ENCODE data around the gene RSAD2. TPM values are rescaled to one million over a fixed set of nuclear protein-coding genes. Genes with fewer than 3 reads are reported as not detected.
"Not testable (repeated sequence)": the region's sequence is repeated elsewhere in the genome, so short reads cannot be mapped to it uniquely, and the experiment has no call there.

RSAD2 gene
- total RNA-seq, 1 donor from 2014 or later = 4.4 TPM

GRCh38 chr2:6932828-6933227 is 55.3 kb downstream of the RSAD2 start:
- H3K36me3 Mint-ChIP-seq = peaks cover 12% of the 10 kb centered on the region
- no peak overlapping the region for H3K4me3 Mint-ChIP-seq
- no peak for TF ChIP-seq CTCF (IDR thresholded peaks at IDR 0.05; ENCODE audit: unreplicated experiment)
- DNase-seq (ENCODE audit: low spot score in 2 of 2, unreplicated experiment in 2 of 2) = no peak
- H3K27me3 Mint-ChIP-seq (ENCODE audit: low read depth) = no peaks in the 10 kb centered on the region
- no peak overlapping the region for H3K27ac Mint-ChIP-seq
- peaks cover 25% of the 10 kb centered on the region for H3K4me1 Mint-ChIP-seq
- H3K9me3 Mint-ChIP-seq = peaks cover 13% of the 10 kb centered on the region

DNA sequence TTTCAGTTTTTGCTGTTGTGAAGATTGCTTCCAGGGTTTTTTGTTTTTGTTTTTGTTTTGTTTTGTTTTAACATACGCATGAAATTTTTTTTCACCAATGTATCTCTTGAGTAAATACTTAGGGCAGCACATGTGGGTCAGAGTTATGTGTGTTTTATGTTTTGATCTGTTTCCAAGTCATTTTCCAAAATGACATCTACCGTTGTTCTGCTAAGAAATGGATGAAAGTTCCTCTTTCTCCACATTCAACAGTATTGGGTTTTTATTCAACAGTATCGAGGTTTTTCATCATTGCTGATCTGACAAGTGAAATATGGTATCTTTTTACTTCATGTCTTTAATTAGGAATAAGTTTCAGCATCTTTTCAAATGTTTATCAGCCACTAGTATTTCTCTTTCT is 56.3 kb downstream of the RSAD2 start:
- H3K4me3 Mint-ChIP-seq = no peak overlapping the region
- peaks cover 16% of the 10 kb centered on the region for H3K4me1 Mint-ChIP-seq
- no peaks in the 10 kb centered on the region for H3K27me3 Mint-ChIP-seq (ENCODE audit: low read depth)
- no peak for TF ChIP-seq CTCF (IDR thresholded peaks at IDR 0.05; ENCODE audit: unreplicated experiment)
- no peak for DNase-seq (ENCODE audit: low spot score in 2 of 2, unreplicated experiment in 2 of 2)
- peaks cover 13% of the 10 kb centered on the region for H3K9me3 Mint-ChIP-seq
- no peak overlapping the region for H3K27ac Mint-ChIP-seq
- peaks cover 9% of the 10 kb centered on the region for H3K36me3 Mint-ChIP-seq

DNA sequence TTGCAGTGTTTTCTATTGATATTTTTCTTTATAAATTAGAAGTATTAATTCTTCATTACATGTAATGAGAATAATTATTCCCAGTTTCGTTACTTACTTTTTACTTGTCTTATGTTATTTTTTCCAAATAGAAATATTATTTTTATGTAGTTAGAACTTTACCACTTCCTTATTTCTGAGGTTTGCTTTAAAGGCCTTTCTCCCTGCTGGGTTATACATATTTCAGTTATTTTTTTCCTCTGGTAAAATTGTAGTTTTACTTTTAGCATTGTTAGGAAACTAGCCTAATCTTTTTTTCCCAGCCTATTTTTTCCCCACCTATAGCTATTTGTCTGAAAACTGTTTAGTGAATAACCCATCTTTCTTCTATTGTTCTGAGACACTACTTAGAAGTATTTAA is 56.8 kb downstream of the RSAD2 start:
- H3K27ac Mint-ChIP-seq = no peak overlapping the region
- no peak for TF ChIP-seq CTCF (IDR thresholded peaks at IDR 0.05; ENCODE audit: unreplicated experiment)
- DNase-seq (ENCODE audit: low spot score in 2 of 2, unreplicated experiment in 2 of 2) = no peak
- H3K27me3 Mint-ChIP-seq (ENCODE audit: low read depth) = no peaks in the 10 kb centered on the region
- H3K36me3 Mint-ChIP-seq = peaks cover 9% of the 10 kb centered on the region
- H3K4me3 Mint-ChIP-seq = no peak overlapping the region
- peaks cover 15% of the 10 kb centered on the region for H3K4me1 Mint-ChIP-seq
- H3K9me3 Mint-ChIP-seq = peaks cover 13% of the 10 kb centered on the region

DNA sequence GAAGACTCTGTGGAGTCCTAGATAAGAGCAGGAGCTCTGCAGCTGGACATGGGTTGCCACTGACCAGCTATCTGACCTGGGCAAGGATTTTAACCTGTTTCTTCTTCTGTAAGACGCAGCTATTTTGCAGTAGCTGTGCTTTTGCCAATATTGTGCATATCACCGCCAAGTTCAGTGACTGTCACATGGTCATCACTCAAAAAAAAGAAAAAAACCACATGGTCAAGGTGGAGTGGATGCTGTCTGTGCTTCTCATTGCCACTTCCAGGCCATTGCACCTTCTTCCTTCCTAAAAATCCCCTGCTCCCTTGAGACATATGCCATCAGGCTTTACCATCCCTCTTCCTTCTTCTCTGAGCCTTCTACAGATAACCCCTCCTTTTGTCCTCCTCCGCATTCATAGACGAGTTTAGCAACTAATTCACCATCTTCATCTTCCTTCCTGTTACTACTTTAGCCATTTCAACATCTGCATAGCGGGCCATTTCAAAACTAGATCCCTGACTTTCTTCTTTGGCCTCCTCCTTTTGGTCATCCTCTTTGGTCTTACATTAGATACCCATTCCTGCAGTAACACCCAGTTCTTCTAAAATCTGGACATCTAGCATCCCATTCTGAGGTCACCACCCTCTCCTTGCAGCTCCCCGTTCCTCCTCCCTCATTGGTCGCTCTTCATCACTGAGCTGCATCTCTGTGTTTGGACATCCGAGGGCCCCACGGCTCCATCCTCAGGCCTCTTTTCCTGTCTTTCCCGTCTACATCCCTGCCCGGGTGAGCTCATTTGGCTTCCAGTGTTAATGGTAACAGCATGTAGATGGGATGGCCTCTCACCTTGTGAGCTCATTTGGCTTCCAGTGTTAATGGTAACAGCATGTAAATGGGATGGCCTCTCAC is 57.4 kb downstream of the RSAD2 start:
- H3K27me3 Mint-ChIP-seq (ENCODE audit: low read depth) = no peaks in the 10 kb centered on the region
- peaks cover 10% of the 10 kb centered on the region for H3K4me1 Mint-ChIP-seq
- H3K36me3 Mint-ChIP-seq = peaks cover 9% of the 10 kb centered on the region
- no peak for TF ChIP-seq CTCF (IDR thresholded peaks at IDR 0.05; ENCODE audit: unreplicated experiment)
- H3K9me3 Mint-ChIP-seq = peaks cover 13% of the 10 kb centered on the region
- H3K27ac Mint-ChIP-seq = no peak overlapping the region
- no peak for DNase-seq (ENCODE audit: low spot score in 2 of 2, unreplicated experiment in 2 of 2)
- H3K4me3 Mint-ChIP-seq = no peak overlapping the region

GRCh38 chr2:6935652-6936020 is 58.1 kb downstream of the RSAD2 start:
- H3K9me3 Mint-ChIP-seq = peaks cover 13% of the 10 kb centered on the region
- H3K4me1 Mint-ChIP-seq; H3K27ac Mint-ChIP-seq; DNase-seq (ENCODE audit: low spot score in 2 of 2, unreplicated experiment in 2 of 2); H3K4me3 Mint-ChIP-seq; H3K36me3 Mint-ChIP-seq; H3K27me3 Mint-ChIP-seq (ENCODE audit: low read depth): not testable (repeated sequence)

DNA sequence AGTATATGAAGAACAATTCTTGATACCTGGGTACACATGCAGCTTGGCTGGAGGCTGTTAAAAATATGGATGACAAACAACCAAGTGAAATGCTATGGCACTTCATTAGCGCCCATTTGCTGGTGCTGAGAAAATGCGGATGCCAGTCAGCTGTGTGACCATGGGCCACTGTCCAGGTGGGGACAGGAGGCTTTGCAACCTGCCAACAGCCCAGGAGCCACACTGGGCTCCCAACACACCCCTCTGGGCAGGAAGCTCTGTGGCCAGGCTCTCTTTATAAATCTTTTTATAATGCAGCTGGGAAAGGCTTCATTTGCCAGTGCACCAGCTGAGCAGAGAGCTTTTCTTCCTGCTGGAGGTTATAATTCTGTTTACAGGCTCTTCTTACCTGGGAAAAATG is 59.6 kb downstream of the RSAD2 start:
- no peaks in the 10 kb centered on the region for H3K27me3 Mint-ChIP-seq (ENCODE audit: low read depth)
- H3K4me3 Mint-ChIP-seq = no peak overlapping the region
- no peak for TF ChIP-seq CTCF (IDR thresholded peaks at IDR 0.05; ENCODE audit: unreplicated experiment)
- H3K36me3 Mint-ChIP-seq = peaks cover 19% of the 10 kb centered on the region
- H3K9me3 Mint-ChIP-seq = peaks cover 8% of the 10 kb centered on the region
- H3K4me1 Mint-ChIP-seq = peaks cover 7% of the 10 kb centered on the region
- no peak overlapping the region for H3K27ac Mint-ChIP-seq
- DNase-seq (ENCODE audit: low spot score in 2 of 2, unreplicated experiment in 2 of 2) = no peak
